Keratinocyte (primary cell): ENCODE measurements around the gene CD209. TPM values are rescaled to one million over a fixed set of nuclear protein-coding genes. Genes with fewer than 3 reads are reported as not detected.

Experiments used
- DNase-seq: peaks from one replicate; pipeline ENCODE4 v3.0.0-alpha.2; 2011; ENCODE audit warnings: low read depth, missing footprints, low spot score
- FAIRE-seq: peaks from 2 replicates; lab custom pipeline; 2011; peaks lifted over from hg19 to GRCh38; lab: Jason Lieb, UNC
- H2AFZ ChIP-seq: 2 replicates; pipeline ENCODE4 v1.6.0; 2012; ENCODE audit warnings: low read length, control low read depth, inconsistent platforms; ENCODE audit not compliant: control insufficient read depth
- H3K27ac ChIP-seq: 2 replicates; pipeline ENCODE4 v1.5.1; 2011; ENCODE audit warnings: low read length; ENCODE audit not compliant: control insufficient read depth, insufficient read depth
- H3K27me3 ChIP-seq: 3 replicates; pipeline ENCODE4 v1.6.0; 2011; ENCODE audit warnings: low read length; ENCODE audit not compliant: control insufficient read depth, insufficient read depth; ENCODE audit errors: extremely low read depth
- H3K36me3 ChIP-seq, 2 experiments: 2 replicates in 1 of 2; 3 replicates in 1 of 2; pipeline ENCODE4 v1.5.1; 2011; ENCODE audit warnings: low read length in 2 of 2, mild to moderate bottlenecking in 1 of 2; ENCODE audit not compliant: control insufficient read depth in 2 of 2, insufficient read depth in 2 of 2; ENCODE audit errors: extremely low read depth in 1 of 2
- H3K4me1 ChIP-seq: 3 replicates; pipeline ENCODE4 v1.5.1; 2011; ENCODE audit warnings: low read length; ENCODE audit not compliant: control insufficient read depth, insufficient read depth; ENCODE audit errors: extremely low read depth
- H3K4me2 ChIP-seq: 3 replicates; pipeline ENCODE4 v1.6.0; 2011; ENCODE audit warnings: low read depth, low read length; ENCODE audit not compliant: control insufficient read depth, insufficient read depth; ENCODE audit errors: extremely low read depth
- H3K4me3 ChIP-seq, 3 experiments: fragments of 200-600 bp in 1 of 3; sonication (generic) in 1 of 3; 2 replicates in 2 of 3; 3 replicates in 1 of 3; pipeline ENCODE4 v1.5.1; 2011 to 2016; ENCODE audit warnings: low read length in 3 of 3, mild to moderate bottlenecking in 3 of 3, control low read depth in 2 of 3, inconsistent platforms in 1 of 3, low read depth in 1 of 3, mixed read lengths in 1 of 3, mixed run types in 1 of 3, moderate library complexity in 1 of 3; ENCODE audit not compliant: control insufficient read depth in 2 of 3, insufficient read depth in 2 of 3; ENCODE audit errors: extremely low read depth in 1 of 3
- H3K79me2 ChIP-seq: 2 replicates; pipeline ENCODE4 v1.6.0; 2012; ENCODE audit warnings: low read length; ENCODE audit not compliant: control insufficient read depth, insufficient read depth
- H3K9ac ChIP-seq: 3 replicates; pipeline ENCODE4 v1.6.0; 2011; ENCODE audit warnings: low read length; ENCODE audit not compliant: control insufficient read depth, insufficient read depth; ENCODE audit errors: extremely low read depth
- H3K9me1 ChIP-seq: 3 replicates; pipeline ENCODE4 v1.6.0; 2011; ENCODE audit warnings: low read length; ENCODE audit not compliant: control insufficient read depth, insufficient read depth; ENCODE audit errors: extremely low read depth
- H3K9me3 ChIP-seq: 2 replicates; pipeline ENCODE4 v1.5.1; 2012; ENCODE audit warnings: low read depth, low read length; ENCODE audit not compliant: control insufficient read depth
- H4K20me1 ChIP-seq: 3 replicates; pipeline ENCODE4 v1.6.0; 2011; ENCODE audit warnings: low read length; ENCODE audit not compliant: control insufficient read depth, insufficient read depth; ENCODE audit errors: extremely low read depth
- CTCF ChIP-seq, 3 experiments: IDR thresholded peaks in 1 of 3; conservative IDR thresholded peaks in 1 of 3; optimal IDR thresholded peaks in 1 of 3; 2 replicates in 2 of 3; 3 replicates in 1 of 3; pipeline versions ENCODE3 to v1.5.1; 2011; ENCODE audit warnings: low read length in 3 of 3, mild to moderate bottlenecking in 3 of 3, moderate library complexity in 2 of 3, control low read depth in 1 of 3, inconsistent platforms in 1 of 3; ENCODE audit not compliant: insufficient read depth in 2 of 3; ENCODE audit errors: extremely low read depth in 1 of 3
- EZH2 ChIP-seq: IDR thresholded peaks from one replicate; pipeline ENCODE4 v1.6.1; 2012; ENCODE audit warnings: inconsistent platforms, mild to moderate bottlenecking, low read length, moderate library complexity
- dilution Hi-C: fragments of 300-500 bp; cut with MboI; formaldehyde crosslinking; loops from one replicate; pipeline ENCODE4 v1.7.0; 2020; ENCODE audit warnings: low sequenced_read_pairs; ENCODE audit not compliant: extremely low pct_ligation_motif_present
- polyA minus RNA-seq, 3 experiments: library from RNA; depleted of rRNA, polyadenylated mRNA; stranded (reverse); fragments of >200 nt; gene quantifications; 1 replicate in 1 of 3; 2 replicates in 1 of 3; 3 replicates in 1 of 3; pipeline ENCODE4 v1.2.3, GENCODE V29; 2011
- polyA plus RNA-seq, 5 experiments: library from polyadenylated mRNA; depleted of rRNA in 3 of 5; stranded (reverse) in 3 of 5; stranded (forward) in 1 of 5; unstranded in 1 of 5; fragments of >200 nt; gene quantifications; 1 replicate in 1 of 5; 2 replicates in 3 of 5; 3 replicates in 1 of 5; pipeline versions ENCODE4 v1.2.1 to v1.2.3, GENCODE V29; 2011 to 2012; ENCODE audit warnings: missing spikeins in 2 of 5, low read depth in 1 of 5, low replicate concordance in 1 of 5

CD209 gene
- not detected in 3 replicates for polyA plus RNA-seq
- polyA plus RNA-seq (2011; ENCODE audit: low read depth) = not detected
- not detected in 2 replicates for polyA plus RNA-seq (2011; cell fraction: cytosol; rRNA removed)
- polyA plus RNA-seq (2011; cell fraction: nucleus; rRNA removed) = not detected in 2 replicates
- not detected in 2 replicates for polyA plus RNA-seq (2012; ENCODE audit: low replicate concordance)
- polyA minus RNA-seq = not detected in 3 replicates
- not detected for polyA minus RNA-seq (2011; cell fraction: cytosol; rRNA and poly(A)+ RNA removed)
- polyA minus RNA-seq (2011; cell fraction: nucleus; rRNA and poly(A)+ RNA removed) = not detected in 2 replicates

- Histone ChIP-seq H3K4me3 (no peak within 1 kb of the TSS), H3K79me2 (no peaks in the 10 kb centered on the region), H3K27ac (no peak within 1 kb of the TSS), H3K4me2 (no peak within 1 kb of the TSS), H3K4me1 (no peaks in the 10 kb centered on the region), H3K36me3 (no peaks in the 10 kb centered on the region), H3K9ac (no peak within 1 kb of the TSS), H4K20me1 (no peaks in the 10 kb centered on the region), H3K9me3 (no peaks in the 10 kb centered on the region), H2AFZ (no peak within 1 kb of the TSS), H3K9me1 (no peaks in the 10 kb centered on the region), H3K27me3 (no peaks in the 10 kb centered on the region)
- dilution Hi-C loops = no loop called here
- no peak for FAIRE-seq
- TF ChIP-seq EZH2 (no peak), CTCF (optimal IDR thresholded peaks at IDR 0.05 in 1 of 3, IDR thresholded peaks at IDR 0.05 in 1 of 3, conservative IDR thresholded peaks at IDR 0.05 in 1 of 3; ENCODE audit: extremely low read depth in 1 of 3, insufficient read depth in 2 of 3, low read length in 3 of 3) (no peak)
- no peak for DNase-seq
These were observed at the start of gene CD209 for GRCh38 chr19:7746903-7747884. Gene CD209 (minus strand): TSS chr19:7747534. CDS start chr19:7747511, 23 bp downstream.

DNA sequence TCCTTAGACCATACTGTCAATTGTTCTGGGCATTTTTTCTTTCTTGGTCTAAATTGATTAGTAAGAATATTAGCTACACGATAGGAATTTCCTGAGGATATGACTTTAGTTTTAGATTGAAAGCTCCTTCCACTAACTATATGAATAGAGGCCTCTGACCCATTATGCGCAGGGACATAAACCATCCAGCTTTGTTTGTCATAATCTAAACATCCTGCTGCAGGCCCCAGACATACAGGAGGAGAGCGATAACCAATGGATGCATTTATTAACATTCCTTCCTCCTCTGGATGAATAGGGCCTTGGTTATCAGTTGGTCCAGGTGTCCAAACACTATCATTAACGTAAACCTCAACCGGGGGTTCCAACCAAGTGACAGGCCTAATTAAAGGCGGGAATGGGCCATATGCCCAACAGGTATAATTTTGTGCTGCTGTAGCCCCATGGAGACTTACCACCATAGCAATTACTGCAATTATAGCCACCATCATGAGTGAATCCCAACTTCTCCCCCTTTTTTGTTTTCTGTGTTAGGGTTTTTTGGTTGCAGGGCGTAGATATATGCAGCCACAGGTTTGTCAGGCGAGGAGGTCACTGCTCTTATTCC lies 48.3 kb upstream of the CD209 start:
- Histone ChIP-seq H3K9me3 (no peaks in the 10 kb centered on the region), H3K27ac (no peak overlapping the region), H2AFZ (no peak overlapping the region), H3K9ac (no peak overlapping the region), H3K4me3 (no peak overlapping the region), H3K4me2 (no peak overlapping the region), H4K20me1 (no peaks in the 10 kb centered on the region), H3K27me3 (no peaks in the 10 kb centered on the region), H3K9me1 (no peaks in the 10 kb centered on the region), H3K4me1 (no peaks in the 10 kb centered on the region), H3K79me2 (no peaks in the 10 kb centered on the region), H3K36me3 (no peaks in the 10 kb centered on the region)
- TF ChIP-seq EZH2 (no peak), CTCF (optimal IDR thresholded peaks at IDR 0.05 in 1 of 3, IDR thresholded peaks at IDR 0.05 in 1 of 3, conservative IDR thresholded peaks at IDR 0.05 in 1 of 3; ENCODE audit: extremely low read depth in 1 of 3, insufficient read depth in 2 of 3, low read length in 3 of 3) (no peak)
- DNase-seq = no peak
- FAIRE-seq = no peak
- dilution Hi-C loops = no loop called here
